HL-60 (cell line): Measurements from ENCODE around the gene MRPL17.

Experiments
- DNase-seq, 2 experiments: peaks; one replicate each; pipeline ENCODE4 v3.0.0-alpha.2; 2010 to 2020; ENCODE audit warnings: low read depth in 1 of 2, low spot score in 1 of 2
- H3K27ac ChIP-seq: fragments of 250-450 bp; sonication (Bioruptor Pico); replicated peaks from 2 replicates; pipeline ENCODE4 v1.5.1; 2020; ENCODE audit warnings: mild to moderate bottlenecking, moderate library complexity
- H3K27me3 ChIP-seq: fragments of 250-450 bp; sonication (Bioruptor Pico); 2 replicates; pipeline ENCODE4 v1.5.1; 2021; ENCODE audit warnings: mild to moderate bottlenecking, moderate library complexity; ENCODE audit not compliant: insufficient read depth, poor library complexity, severe bottlenecking
- H3K4me3 ChIP-seq: replicated peaks from 2 replicates; pipeline ENCODE4 v1.5.1; 2011; ENCODE audit warnings: mild to moderate bottlenecking, control low read depth, low read length; ENCODE audit not compliant: insufficient read depth
- GABPA ChIP-seq: IDR thresholded peaks from 2 replicates; pipeline ENCODE4 v1.6.1; 2012; ENCODE audit warnings: low read depth
- POLR2AphosphoS5 ChIP-seq: IDR thresholded peaks from 2 replicates; pipeline ENCODE4 v1.6.1; 2012; ENCODE audit warnings: low read depth
- SPI1 ChIP-seq: IDR thresholded peaks from 2 replicates; pipeline ENCODE4 v1.6.1; 2012; ENCODE audit warnings: low read depth, mild to moderate bottlenecking, borderline replicate concordance
- TF ChIP-seq, protein P1 (sequence below): IDR thresholded peaks from one replicate; pipeline ENCODE4 v1.5.1; 2011; ENCODE audit warnings: low read length, control low read depth, inconsistent platforms; ENCODE audit not compliant: insufficient read depth
- TF ChIP-seq, protein P2 (sequence below): IDR thresholded peaks from 2 replicates; pipeline ENCODE4 v1.6.1; 2012; ENCODE audit warnings: low read depth; ENCODE audit not compliant: insufficient replicate concordance

Gene MRPL17

DNA sequence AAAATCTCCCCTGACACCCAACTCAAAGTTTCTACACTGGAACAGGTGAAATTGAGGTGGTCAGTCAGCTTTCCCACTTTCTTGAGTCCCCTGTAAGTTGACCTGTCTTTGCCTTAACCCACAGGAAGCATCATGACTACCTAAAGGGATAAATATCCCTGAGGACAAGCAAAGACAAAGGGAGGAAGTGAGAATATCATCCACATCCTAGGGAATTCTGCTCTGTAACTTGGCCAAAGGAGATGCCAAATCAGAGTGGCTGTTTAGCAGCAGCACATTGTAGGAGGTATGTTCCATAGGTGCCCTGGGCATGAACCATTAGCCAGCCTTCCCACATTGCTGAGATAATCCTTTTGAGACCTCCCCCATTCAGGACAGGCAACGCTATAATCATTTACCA lies 40.9 kb upstream of the MRPL17 start:
- Histone ChIP-seq H3K27me3 (no peaks in the 10 kb centered on the region), H3K4me3 (no peak overlapping the region), H3K27ac (no peak overlapping the region)
- TF ChIP-seq SPI1 = no peak
- TF ChIP-seq, protein P1, sequence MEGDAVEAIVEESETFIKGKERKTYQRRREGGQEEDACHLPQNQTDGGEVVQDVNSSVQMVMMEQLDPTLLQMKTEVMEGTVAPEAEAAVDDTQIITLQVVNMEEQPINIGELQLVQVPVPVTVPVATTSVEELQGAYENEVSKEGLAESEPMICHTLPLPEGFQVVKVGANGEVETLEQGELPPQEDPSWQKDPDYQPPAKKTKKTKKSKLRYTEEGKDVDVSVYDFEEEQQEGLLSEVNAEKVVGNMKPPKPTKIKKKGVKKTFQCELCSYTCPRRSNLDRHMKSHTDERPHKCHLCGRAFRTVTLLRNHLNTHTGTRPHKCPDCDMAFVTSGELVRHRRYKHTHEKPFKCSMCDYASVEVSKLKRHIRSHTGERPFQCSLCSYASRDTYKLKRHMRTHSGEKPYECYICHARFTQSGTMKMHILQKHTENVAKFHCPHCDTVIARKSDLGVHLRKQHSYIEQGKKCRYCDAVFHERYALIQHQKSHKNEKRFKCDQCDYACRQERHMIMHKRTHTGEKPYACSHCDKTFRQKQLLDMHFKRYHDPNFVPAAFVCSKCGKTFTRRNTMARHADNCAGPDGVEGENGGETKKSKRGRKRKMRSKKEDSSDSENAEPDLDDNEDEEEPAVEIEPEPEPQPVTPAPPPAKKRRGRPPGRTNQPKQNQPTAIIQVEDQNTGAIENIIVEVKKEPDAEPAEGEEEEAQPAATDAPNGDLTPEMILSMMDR = no peak
- TF ChIP-seq, protein P2, sequence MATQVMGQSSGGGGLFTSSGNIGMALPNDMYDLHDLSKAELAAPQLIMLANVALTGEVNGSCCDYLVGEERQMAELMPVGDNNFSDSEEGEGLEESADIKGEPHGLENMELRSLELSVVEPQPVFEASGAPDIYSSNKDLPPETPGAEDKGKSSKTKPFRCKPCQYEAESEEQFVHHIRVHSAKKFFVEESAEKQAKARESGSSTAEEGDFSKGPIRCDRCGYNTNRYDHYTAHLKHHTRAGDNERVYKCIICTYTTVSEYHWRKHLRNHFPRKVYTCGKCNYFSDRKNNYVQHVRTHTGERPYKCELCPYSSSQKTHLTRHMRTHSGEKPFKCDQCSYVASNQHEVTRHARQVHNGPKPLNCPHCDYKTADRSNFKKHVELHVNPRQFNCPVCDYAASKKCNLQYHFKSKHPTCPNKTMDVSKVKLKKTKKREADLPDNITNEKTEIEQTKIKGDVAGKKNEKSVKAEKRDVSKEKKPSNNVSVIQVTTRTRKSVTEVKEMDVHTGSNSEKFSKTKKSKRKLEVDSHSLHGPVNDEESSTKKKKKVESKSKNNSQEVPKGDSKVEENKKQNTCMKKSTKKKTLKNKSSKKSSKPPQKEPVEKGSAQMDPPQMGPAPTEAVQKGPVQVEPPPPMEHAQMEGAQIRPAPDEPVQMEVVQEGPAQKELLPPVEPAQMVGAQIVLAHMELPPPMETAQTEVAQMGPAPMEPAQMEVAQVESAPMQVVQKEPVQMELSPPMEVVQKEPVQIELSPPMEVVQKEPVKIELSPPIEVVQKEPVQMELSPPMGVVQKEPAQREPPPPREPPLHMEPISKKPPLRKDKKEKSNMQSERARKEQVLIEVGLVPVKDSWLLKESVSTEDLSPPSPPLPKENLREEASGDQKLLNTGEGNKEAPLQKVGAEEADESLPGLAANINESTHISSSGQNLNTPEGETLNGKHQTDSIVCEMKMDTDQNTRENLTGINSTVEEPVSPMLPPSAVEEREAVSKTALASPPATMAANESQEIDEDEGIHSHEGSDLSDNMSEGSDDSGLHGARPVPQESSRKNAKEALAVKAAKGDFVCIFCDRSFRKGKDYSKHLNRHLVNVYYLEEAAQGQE = no peak
- no peak for TF ChIP-seq POLR2AphosphoS5
- TF ChIP-seq GABPA = no peak
- no peak for DNase-seq

DNA sequence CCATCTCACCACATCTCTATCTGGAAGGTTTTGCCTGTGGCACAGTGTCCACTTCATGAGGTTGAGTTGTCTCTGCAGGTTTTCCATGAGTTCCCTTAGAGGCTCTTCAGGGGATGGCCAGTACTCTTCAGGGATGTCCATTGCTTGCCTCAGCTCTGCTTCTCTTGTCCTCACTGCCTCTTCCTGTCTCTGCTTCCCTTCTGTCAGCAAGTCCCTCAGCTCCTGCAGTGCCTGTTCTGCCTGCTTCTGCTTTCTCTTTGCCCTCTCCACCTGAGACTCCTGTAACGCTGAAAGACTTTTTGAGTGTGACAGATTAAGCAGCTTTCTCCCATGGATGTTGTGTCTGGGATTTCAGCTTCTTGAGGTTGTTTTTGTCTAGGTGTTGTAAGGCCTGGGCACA lies 38.2 kb upstream of the MRPL17 start:
- Histone ChIP-seq H3K27me3 (no peaks in the 10 kb centered on the region), H3K4me3 (no peak overlapping the region), H3K27ac (no peak overlapping the region)
- TF ChIP-seq GABPA (no peak), POLR2AphosphoS5 (no peak), SPI1 (no peak)
- TF ChIP-seq, protein P1 = no peak
- TF ChIP-seq, protein P2 = no peak
- DNase-seq = no peak

DNA sequence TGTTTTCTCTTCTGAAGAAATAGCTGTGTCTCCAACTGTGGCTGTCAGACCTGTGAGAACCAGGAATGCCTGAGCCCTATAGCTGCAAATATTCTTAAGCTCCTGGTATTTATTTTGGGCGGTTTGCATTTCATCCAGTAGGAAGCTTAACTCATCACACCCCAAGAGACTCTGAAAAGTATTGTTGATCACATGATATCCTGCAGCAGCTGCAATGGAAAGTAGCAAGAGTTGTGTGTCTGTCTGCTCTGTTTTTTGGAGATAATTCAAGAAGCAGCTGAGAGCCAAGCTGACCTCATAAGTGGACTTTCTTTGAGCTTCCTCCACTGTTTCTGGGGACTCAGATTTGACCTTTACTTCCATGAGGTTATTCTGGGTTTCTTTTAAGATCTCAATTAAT lies 36.4 kb upstream of the MRPL17 start:
- H3K27me3 ChIP-seq = no peaks in the 10 kb centered on the region
- no peak for TF ChIP-seq POLR2AphosphoS5
- no peak overlapping the region for H3K27ac ChIP-seq
- H3K4me3 ChIP-seq = no peak overlapping the region
- no peak for DNase-seq

DNA sequence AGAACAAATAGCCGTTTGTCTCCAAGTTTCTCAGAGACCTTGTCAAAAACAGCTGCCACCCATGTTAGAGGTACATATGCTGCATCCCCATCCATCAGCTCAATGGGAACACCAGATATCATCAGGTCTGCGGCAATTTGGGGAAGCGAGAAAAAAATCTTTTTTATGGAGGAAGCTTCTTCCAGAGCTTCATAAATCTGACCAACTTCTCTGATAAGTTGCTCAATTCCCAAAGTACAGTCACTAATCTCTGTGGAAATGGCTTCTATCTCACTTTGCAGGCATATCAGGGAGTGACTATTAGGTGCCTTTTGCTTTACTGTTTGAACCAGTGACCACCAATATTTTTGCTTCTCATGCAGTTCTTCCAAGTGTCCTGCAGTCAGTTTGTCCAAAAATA lies 34.3 kb upstream of the MRPL17 start:
- Histone ChIP-seq H3K27me3 (no peaks in the 10 kb centered on the region), H3K4me3 (no peak overlapping the region), H3K27ac (no peak overlapping the region)
- TF ChIP-seq, protein P2 = no peak
- no peak for TF ChIP-seq GABPA
- TF ChIP-seq, protein P1 = no peak
- TF ChIP-seq SPI1 = no peak
- TF ChIP-seq POLR2AphosphoS5 = no peak
- DNase-seq = no peak
